Measurements from ENCODE around the gene PAQR4.

Gene PAQR4

GRCh38 chr16:3010510-3010909 lies 41.4 kb downstream of the PAQR4 start:
- TF ChIP-seq, protein P1, sequence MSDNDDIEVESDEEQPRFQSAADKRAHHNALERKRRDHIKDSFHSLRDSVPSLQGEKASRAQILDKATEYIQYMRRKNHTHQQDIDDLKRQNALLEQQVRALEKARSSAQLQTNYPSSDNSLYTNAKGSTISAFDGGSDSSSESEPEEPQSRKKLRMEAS (IDR thresholded peaks at IDR 0.05; ENCODE audit: low read depth, low read length), result no peak

GRCh38 chr16:3012246-3012645 lies 43.1 kb downstream of the PAQR4 start:
- TF ChIP-seq CTCF (IDR thresholded peaks at IDR 0.05; ENCODE audit: low read depth, low read length) (no peak), POLR2A (IDR thresholded peaks at IDR 0.05; ENCODE audit: extremely low read depth, insufficient read length) (no peak)
- H3K4me3 ChIP-seq (ENCODE audit: low read depth, low read length), result no peak overlapping the region
- DNase-seq (ENCODE audit: low read depth), result no peak

More at GRCh38 chr16:3010510-3010909, 41.4 kb downstream of the PAQR4 start:
- no peak for DNase-seq (ENCODE audit: low read depth)
- H3K4me3 ChIP-seq (ENCODE audit: low read depth, low read length), result no peak overlapping the region

DNA sequence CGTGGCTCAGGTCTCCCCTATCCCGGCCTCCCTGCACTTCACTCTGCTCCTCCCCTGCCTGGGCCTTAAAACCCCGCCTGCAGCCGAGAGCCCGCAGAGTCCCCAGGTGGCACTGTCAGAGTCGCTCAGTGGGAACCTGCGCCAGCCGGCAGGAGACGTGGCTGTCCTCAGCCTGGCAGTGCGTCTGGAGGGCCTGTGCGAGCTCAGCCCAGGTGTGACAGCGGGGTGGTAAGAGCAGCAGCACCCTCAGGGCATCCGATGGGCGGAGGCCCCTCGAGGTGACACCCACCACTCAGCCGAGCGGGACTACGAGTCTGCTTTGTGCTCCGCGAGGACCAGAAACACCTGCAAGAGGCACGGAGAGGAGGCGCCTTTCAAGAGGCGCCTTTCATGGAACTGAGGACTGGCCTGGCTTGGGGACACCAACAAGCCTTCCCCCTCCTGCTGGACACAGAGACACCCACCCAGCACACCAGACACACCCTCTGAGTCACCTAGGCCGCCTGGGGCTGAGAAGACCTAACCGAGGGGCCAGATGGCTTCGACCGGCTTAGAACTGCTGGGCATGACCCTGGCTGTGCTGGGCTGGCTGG lies 43.8 kb downstream of the PAQR4 start, which contains the start of gene CLDN9:
Gene CLDN9, plus strand, starts transcription at position 96 of the 593 bp plus-strand sequence. Its CDS starts 440 bp downstream, at position 536.
- H3K4me3 ChIP-seq (ENCODE audit: low read depth, low read length), result no peak within 1 kb of the TSS
- DNase-seq (ENCODE audit: low read depth), result no peak
- TF ChIP-seq MYC (IDR thresholded peaks at IDR 0.05; ENCODE audit: low read depth, low read length), result no peak
- TF ChIP-seq, protein P1 (IDR thresholded peaks at IDR 0.05; ENCODE audit: low read depth, low read length), result no peak
- TF ChIP-seq CTCF (IDR thresholded peaks at IDR 0.05; ENCODE audit: low read depth, low read length), result no peak
- no peak for TF ChIP-seq POLR2A (IDR thresholded peaks at IDR 0.05; ENCODE audit: extremely low read depth, insufficient read length)

- no peak overlapping the region for H3K4me3 ChIP-seq (ENCODE audit: low read depth, low read length)
- DNase-seq (ENCODE audit: low read depth), result no peak
- TF ChIP-seq POLR2A (IDR thresholded peaks at IDR 0.05; ENCODE audit: extremely low read depth, insufficient read length) (no peak), MYC (IDR thresholded peaks at IDR 0.05; ENCODE audit: low read depth, low read length) (no peak), CTCF (IDR thresholded peaks at IDR 0.05; ENCODE audit: low read depth, low read length) (no peak)
- TF ChIP-seq, protein P1 (IDR thresholded peaks at IDR 0.05; ENCODE audit: low read depth, low read length), result no peak
These were observed 44.4 kb downstream of the PAQR4 start for GRCh38 chr16:3013491-3013951.

DNA sequence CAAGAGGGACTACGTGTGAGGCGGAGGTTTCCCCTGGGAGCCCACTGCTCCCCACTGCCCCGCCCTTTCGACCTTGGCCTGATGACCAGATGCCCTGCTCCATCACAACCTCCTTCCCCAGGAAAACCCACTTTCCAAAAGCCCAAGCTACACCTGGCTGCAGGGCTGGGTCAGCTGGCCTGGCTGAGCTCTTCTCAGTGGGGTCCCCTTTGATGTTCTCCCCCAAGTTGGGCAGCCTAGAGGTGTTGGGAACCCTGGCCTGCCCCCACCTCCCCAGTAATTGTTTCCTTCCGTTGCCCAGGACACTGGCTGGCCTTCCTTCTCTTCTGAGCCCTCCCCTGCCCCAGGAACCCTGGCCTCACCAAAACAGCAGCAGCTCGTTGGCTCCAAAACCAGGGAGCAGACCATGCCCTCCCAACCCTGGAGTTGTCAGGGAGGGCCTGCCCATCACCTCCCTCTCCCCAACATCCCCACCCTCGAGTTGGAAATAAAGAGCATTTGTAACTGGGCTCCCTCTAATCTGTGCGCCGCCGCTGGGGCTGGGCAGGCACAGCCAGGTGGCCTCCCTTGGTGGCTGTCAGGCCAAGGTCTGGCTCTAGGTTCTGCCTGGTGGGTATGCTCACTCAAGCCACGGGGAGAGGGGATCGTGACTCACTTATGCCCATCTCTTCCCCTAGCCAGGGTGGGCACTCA lies 45.0 kb downstream of the PAQR4 start:
- no peak for TF ChIP-seq POLR2A (IDR thresholded peaks at IDR 0.05; ENCODE audit: extremely low read depth, insufficient read length)
- TF ChIP-seq CTCF (IDR thresholded peaks at IDR 0.05; ENCODE audit: low read depth, low read length), result no peak
- TF ChIP-seq, protein P1 (IDR thresholded peaks at IDR 0.05; ENCODE audit: low read depth, low read length), result no peak
- TF ChIP-seq MYC (IDR thresholded peaks at IDR 0.05; ENCODE audit: low read depth, low read length), result no peak
- no peak for DNase-seq (ENCODE audit: low read depth)
- H3K4me3 ChIP-seq (ENCODE audit: low read depth, low read length), result no peak overlapping the region

GRCh38 chr16:3014971-3015370 lies 45.8 kb downstream of the PAQR4 start:
- no peak for DNase-seq (ENCODE audit: low read depth)
- H3K4me3 ChIP-seq (ENCODE audit: low read depth, low read length), result no peak overlapping the region
- TF ChIP-seq, protein P1 (IDR thresholded peaks at IDR 0.05; ENCODE audit: low read depth, low read length), result no peak
- no peak for TF ChIP-seq POLR2A (IDR thresholded peaks at IDR 0.05; ENCODE audit: extremely low read depth, insufficient read length)
- no peak for TF ChIP-seq CTCF (IDR thresholded peaks at IDR 0.05; ENCODE audit: low read depth, low read length)
- TF ChIP-seq MYC (IDR thresholded peaks at IDR 0.05; ENCODE audit: low read depth, low read length), result no peak

Data from NB4 (cell line).